Osteocyte (in vitro differentiated cells): ENCODE results near the gene ANAPC13. TPM values are rescaled to one million over a fixed set of nuclear protein-coding genes. Genes with fewer than 3 reads are reported as not detected.

Source experiments
- DNase-seq: peaks from one replicate; pipeline ENCODE4 v3.0.0; 2021; ENCODE audit warnings: mixed read lengths; ENCODE audit not compliant: unreplicated experiment; ENCODE audit errors: extremely low spot score
- H3K27ac Mint-ChIP-seq: one replicate; pipeline ENCODE4 v1.8.0; 2021; ENCODE audit warnings: mild to moderate bottlenecking, mixed read lengths; ENCODE audit not compliant: unreplicated experiment
- H3K27me3 Mint-ChIP-seq: one replicate; pipeline ENCODE4 v1.8.0; 2021; ENCODE audit warnings: mixed read lengths; ENCODE audit not compliant: unreplicated experiment
- H3K36me3 Mint-ChIP-seq: one replicate; pipeline ENCODE4 v1.8.0; 2021; ENCODE audit warnings: mixed read lengths; ENCODE audit not compliant: unreplicated experiment
- H3K4me1 Mint-ChIP-seq: one replicate; pipeline ENCODE4 v1.8.0; 2021; ENCODE audit warnings: mixed read lengths; ENCODE audit not compliant: unreplicated experiment
- H3K4me3 Mint-ChIP-seq: one replicate; pipeline ENCODE4 v1.8.0; 2021; ENCODE audit warnings: mild to moderate bottlenecking, moderate library complexity, mixed read lengths; ENCODE audit not compliant: unreplicated experiment
- H3K9me3 Mint-ChIP-seq: one replicate; pipeline ENCODE4 v1.8.0; 2021; ENCODE audit warnings: mixed read lengths; ENCODE audit not compliant: unreplicated experiment
- CTCF ChIP-seq: fragments of 200-600 bp; sonication (generic); IDR thresholded peaks from 2 replicates; pipeline ENCODE4 v1.5.0; 2021; ENCODE audit warnings: antibody characterized with exemption, mild to moderate bottlenecking, moderate library complexity
- total RNA-seq: library from RNA; stranded (reverse); gene quantifications from 2 replicates; pipeline ENCODE4 v1.2.1, GENCODE V29; 2021

ANAPC13 gene
- total RNA-seq, 1 donor from 2014 or later = 89.4 TPM

DNA sequence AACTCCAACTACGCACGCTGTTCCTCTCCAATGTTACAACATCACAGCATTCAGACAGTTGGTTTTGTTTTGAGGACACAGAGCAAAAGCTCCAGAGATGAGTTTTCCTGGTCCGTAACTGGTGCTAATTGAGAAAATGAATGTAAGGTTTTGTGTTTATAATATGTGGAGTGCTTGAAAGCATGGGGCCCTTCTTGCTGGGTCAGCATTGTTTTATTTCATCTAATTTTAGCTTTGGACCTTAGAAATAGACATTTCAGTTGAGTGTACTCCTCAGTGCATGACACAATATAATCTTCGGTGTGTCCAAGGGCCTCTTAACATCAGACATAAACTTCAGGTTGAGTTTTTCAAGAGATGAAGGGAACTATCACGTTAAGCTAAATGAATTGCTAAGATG is 37.1 kb downstream of the ANAPC13 start:
- H3K27ac Mint-ChIP-seq = no peak overlapping the region
- H3K36me3 Mint-ChIP-seq = peaks cover 2% of the 10 kb centered on the region
- H3K27me3 Mint-ChIP-seq = no peaks in the 10 kb centered on the region
- peaks cover 46% of the 10 kb centered on the region for H3K4me1 Mint-ChIP-seq
- DNase-seq = no peak
- TF ChIP-seq CTCF = no peak
- H3K9me3 Mint-ChIP-seq = peaks cover 11% of the 10 kb centered on the region
- H3K4me3 Mint-ChIP-seq = no peak overlapping the region

DNA sequence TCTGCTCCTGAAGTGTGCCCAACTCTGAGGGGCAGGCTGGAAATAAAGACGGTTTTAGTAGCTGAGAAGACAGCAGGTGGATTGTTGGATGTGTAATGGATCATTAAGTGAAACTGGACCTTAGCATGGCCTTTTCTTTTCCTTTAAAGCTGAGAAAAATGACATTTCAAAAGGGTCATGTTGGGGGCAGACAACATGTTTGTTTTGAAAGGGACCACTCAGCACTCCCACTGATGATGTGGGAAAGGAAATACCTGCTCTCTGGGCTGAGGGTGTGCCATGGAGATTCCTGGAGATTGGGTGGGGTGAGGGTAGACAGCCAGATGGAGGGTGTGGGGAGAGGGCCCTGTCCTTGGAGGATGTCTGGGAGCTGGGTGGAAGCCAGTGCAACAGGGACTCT is 38.4 kb downstream of the ANAPC13 start:
- no peak overlapping the region for H3K4me3 Mint-ChIP-seq
- TF ChIP-seq CTCF = no peak
- H3K27me3 Mint-ChIP-seq = no peaks in the 10 kb centered on the region
- H3K4me1 Mint-ChIP-seq = peaks cover 46% of the 10 kb centered on the region
- peaks cover 2% of the 10 kb centered on the region for H3K36me3 Mint-ChIP-seq
- peak overlapping the region; percentile 48 for H3K27ac Mint-ChIP-seq
- H3K9me3 Mint-ChIP-seq = peaks cover 11% of the 10 kb centered on the region
- no peak for DNase-seq

DNA sequence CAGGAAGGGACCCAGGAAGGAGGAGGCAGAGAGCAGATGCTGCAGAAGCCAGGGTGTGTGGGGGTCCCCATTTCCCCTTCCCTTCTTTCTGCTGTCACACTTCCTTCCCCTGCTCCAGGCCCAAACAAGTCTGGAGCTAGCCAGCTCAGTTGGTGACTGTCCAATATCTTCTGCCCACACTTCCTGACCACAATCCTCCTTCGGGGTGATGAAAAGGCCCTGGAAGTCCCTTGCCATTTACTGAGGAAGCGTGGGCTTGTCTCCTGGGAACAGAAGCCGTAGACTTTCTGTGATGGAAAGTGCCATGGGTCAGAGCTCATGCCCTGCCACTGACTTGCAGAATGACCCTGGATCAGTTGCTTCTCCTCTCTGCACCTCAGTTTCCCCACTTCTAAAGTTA is 39.0 kb downstream of the ANAPC13 start:
- no peaks in the 10 kb centered on the region for H3K27me3 Mint-ChIP-seq
- H3K9me3 Mint-ChIP-seq = peaks cover 11% of the 10 kb centered on the region
- no peak overlapping the region for H3K4me3 Mint-ChIP-seq
- no peak for DNase-seq
- peaks cover 46% of the 10 kb centered on the region for H3K4me1 Mint-ChIP-seq
- peak overlapping the region; percentile 68 for H3K27ac Mint-ChIP-seq
- TF ChIP-seq CTCF = no peak
- peaks cover 2% of the 10 kb centered on the region for H3K36me3 Mint-ChIP-seq

DNA sequence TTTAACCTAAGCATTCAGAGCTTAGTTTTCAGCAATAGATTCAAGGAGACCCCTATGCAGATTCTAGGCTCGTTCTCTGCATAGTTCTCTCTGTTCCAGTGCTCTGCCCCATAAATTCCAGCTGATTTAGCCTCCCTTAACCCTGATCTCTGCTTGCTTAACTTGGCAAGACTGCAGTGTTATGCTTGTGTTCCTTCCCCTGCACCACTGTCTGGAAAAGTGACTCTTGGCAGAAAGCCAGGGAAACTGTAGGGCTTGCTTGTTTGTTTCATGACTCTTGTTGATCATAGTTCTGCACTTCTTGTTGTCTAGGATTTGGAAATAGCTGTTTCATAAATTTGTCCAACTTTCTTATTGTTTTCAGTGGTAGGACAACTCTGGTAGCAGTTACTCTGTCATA is 40.1 kb downstream of the ANAPC13 start:
- Mint-ChIP-seq H3K27ac (peak overlapping the region; percentile 48), H3K4me3 (no peak overlapping the region), H3K36me3 (peaks cover 2% of the 10 kb centered on the region), H3K27me3 (no peaks in the 10 kb centered on the region), H3K4me1 (peaks cover 49% of the 10 kb centered on the region), H3K9me3 (peaks cover 11% of the 10 kb centered on the region)
- no peak for TF ChIP-seq CTCF
- DNase-seq = no peak

DNA sequence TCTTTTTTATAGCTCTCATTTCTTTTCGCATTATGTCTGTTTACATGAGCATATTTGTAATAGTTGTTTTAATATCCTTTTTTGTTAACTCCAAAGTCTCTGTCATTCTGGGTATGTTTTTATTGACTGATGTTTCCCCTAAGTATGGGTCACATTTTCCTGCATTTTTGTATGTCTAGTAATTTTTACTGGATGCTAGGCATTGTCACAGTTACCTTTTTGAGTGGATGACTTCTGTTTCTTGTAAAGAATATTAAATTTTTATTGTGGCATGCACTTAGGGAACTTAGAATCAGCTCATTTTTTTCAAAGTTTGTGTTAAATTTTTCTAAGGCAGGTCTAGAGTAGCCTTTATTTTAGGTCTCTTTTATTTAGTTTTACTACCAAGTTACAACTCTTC is 40.7 kb downstream of the ANAPC13 start:
- H3K36me3 Mint-ChIP-seq = peaks cover 2% of the 10 kb centered on the region
- DNase-seq = no peak
- no peak for TF ChIP-seq CTCF
- peak overlapping the region; percentile 48 for H3K27ac Mint-ChIP-seq
- H3K4me1 Mint-ChIP-seq = peaks cover 49% of the 10 kb centered on the region
- peaks cover 11% of the 10 kb centered on the region for H3K9me3 Mint-ChIP-seq
- H3K27me3 Mint-ChIP-seq = no peaks in the 10 kb centered on the region
- no peak overlapping the region for H3K4me3 Mint-ChIP-seq
